C4-2B (cell line): ENCODE results near the gene TDP2.

Experiments
- ZFX ChIP-seq: fragments of 450-650 bp; IDR thresholded peaks from 2 replicates; pipeline ENCODE4 v1.6.1; 2017
- TF ChIP-seq, protein P1 (sequence below): fragments of 450-650 bp; conservative IDR thresholded peaks from 2 replicates; pipeline ENCODE4 v1.5.1; 2017; ENCODE audit warnings: mild to moderate bottlenecking

DNA sequence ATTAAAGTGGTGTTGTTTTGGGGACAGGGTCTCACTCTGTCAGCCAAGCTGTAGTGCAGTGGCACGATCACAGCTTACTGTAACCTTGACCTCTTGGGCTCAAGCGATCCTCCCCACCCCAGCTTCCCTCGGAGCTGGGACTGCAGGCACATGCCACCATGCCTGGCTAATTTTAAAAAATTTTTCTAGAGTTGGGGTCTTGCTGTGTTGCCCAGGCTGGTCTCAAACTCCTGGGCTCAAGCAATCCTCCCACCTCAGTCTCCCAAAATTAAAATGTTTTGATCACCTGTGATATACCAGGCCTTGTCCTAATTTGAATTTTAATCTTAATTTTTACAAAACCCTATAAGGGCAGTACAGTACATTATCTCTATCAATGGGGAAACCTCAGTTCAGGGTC is 25.7 kb upstream of the TDP2 start:
- TF ChIP-seq, protein P1, sequence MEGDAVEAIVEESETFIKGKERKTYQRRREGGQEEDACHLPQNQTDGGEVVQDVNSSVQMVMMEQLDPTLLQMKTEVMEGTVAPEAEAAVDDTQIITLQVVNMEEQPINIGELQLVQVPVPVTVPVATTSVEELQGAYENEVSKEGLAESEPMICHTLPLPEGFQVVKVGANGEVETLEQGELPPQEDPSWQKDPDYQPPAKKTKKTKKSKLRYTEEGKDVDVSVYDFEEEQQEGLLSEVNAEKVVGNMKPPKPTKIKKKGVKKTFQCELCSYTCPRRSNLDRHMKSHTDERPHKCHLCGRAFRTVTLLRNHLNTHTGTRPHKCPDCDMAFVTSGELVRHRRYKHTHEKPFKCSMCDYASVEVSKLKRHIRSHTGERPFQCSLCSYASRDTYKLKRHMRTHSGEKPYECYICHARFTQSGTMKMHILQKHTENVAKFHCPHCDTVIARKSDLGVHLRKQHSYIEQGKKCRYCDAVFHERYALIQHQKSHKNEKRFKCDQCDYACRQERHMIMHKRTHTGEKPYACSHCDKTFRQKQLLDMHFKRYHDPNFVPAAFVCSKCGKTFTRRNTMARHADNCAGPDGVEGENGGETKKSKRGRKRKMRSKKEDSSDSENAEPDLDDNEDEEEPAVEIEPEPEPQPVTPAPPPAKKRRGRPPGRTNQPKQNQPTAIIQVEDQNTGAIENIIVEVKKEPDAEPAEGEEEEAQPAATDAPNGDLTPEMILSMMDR: no peak
- TF ChIP-seq ZFX: no peak
